Erythroblast (primary cell): ENCODE data around the gene LIPG.

Experiments used
- GATA1 ChIP-seq: IDR thresholded peaks from 2 replicates; pipeline ENCODE4 v1.6.1; 2011; ENCODE audit warnings: low read depth, mild to moderate bottlenecking, control low read depth, low read length, moderate library complexity
- POLR2A ChIP-seq: IDR thresholded peaks from 2 replicates; pipeline ENCODE4 v1.6.1; 2011; ENCODE audit warnings: mild to moderate bottlenecking, low read length

- TF ChIP-seq POLR2A, result no peak
- no peak for TF ChIP-seq GATA1
Observed at GRCh38 chr18:49601211-49601610, 39.4 kb downstream of the LIPG start.
